ENCODE data around the gene HDAC7.

Gene HDAC7

GRCh38 chr12:47742253-47742825, 77.4 kb downstream of the HDAC7 start:
- TF ChIP-seq REST (IDR thresholded peaks at IDR 0.05; ENCODE audit: low read depth), result no peak
- TF ChIP-seq TEAD4 (IDR thresholded peaks at IDR 0.05), result no peak
- no peak for TF ChIP-seq FOXM1 (IDR thresholded peaks at IDR 0.05; ENCODE audit: borderline replicate concordance, low read depth)
- peak; percentile 96 for TF ChIP-seq RAD21 (IDR thresholded peaks at IDR 0.05; ENCODE audit: low read depth)
- no peak for TF ChIP-seq TCF12 (IDR thresholded peaks at IDR 0.05; ENCODE audit: low read depth)
- TF ChIP-seq EP300 (IDR thresholded peaks at IDR 0.05; ENCODE audit: borderline replicate concordance), result no peak
- TF ChIP-seq CREB1 (IDR thresholded peaks at IDR 0.05; ENCODE audit: low read depth), result no peak
- TF ChIP-seq EGR1 (IDR thresholded peaks at IDR 0.05), result no peak
- TF ChIP-seq CEBPB (IDR thresholded peaks at IDR 0.05), result no peak
- no peak for TF ChIP-seq USF1 (IDR thresholded peaks at IDR 0.05)
- no peak for TF ChIP-seq ZBTB7A (IDR thresholded peaks at IDR 0.05; ENCODE audit: low read depth)
- TF ChIP-seq YY1 (IDR thresholded peaks at IDR 0.05; ENCODE audit: low read depth), result peak; percentile 44; the same call in 1 of the 2 replicates
- TF ChIP-seq TAF1 (IDR thresholded peaks at IDR 0.05; ENCODE audit: low read depth), result no peak
- TF ChIP-seq MAX (IDR thresholded peaks at IDR 0.05), result 0 out of 2 replicates have a peak, but pooled peaks have one; percentile 31
- TF ChIP-seq NFIC (IDR thresholded peaks at IDR 0.05), result no peak

GRCh38 chr12:47741340-47741703, 78.4 kb downstream of the HDAC7 start:
- TF ChIP-seq FOXM1 (IDR thresholded peaks at IDR 0.05; ENCODE audit: borderline replicate concordance, low read depth) (peak; percentile 50; the same call in 1 of the 2 replicates), ZBTB7A (IDR thresholded peaks at IDR 0.05; ENCODE audit: low read depth) (peak; percentile 91), EP300 (IDR thresholded peaks at IDR 0.05; ENCODE audit: borderline replicate concordance) (peak; percentile 76; the same call in 1 of the 2 replicates), RAD21 (IDR thresholded peaks at IDR 0.05; ENCODE audit: low read depth) (no peak), CEBPB (IDR thresholded peaks at IDR 0.05) (no peak), NFIC (IDR thresholded peaks at IDR 0.05) (peak; percentile 97), USF1 (IDR thresholded peaks at IDR 0.05) (no peak), EGR1 (IDR thresholded peaks at IDR 0.05) (no peak), TCF12 (IDR thresholded peaks at IDR 0.05; ENCODE audit: low read depth) (peak; percentile 70), REST (IDR thresholded peaks at IDR 0.05; ENCODE audit: low read depth) (no peak), TEAD4 (IDR thresholded peaks at IDR 0.05) (peak; percentile 70), YY1 (IDR thresholded peaks at IDR 0.05; ENCODE audit: low read depth) (0 out of 2 replicates have a peak, but pooled peaks have one; percentile 53), TAF1 (IDR thresholded peaks at IDR 0.05; ENCODE audit: low read depth) (no peak), CREB1 (IDR thresholded peaks at IDR 0.05; ENCODE audit: low read depth) (no peak), MAX (IDR thresholded peaks at IDR 0.05) (0 out of 2 replicates have a peak, but pooled peaks have one; percentile 32)

- TF ChIP-seq EGR1 (IDR thresholded peaks at IDR 0.05), result no peak
Measured at GRCh38 chr12:47740606-47741339, 78.9 kb downstream of the HDAC7 start.

GRCh38 chr12:47739979-47740378, 79.7 kb downstream of the HDAC7 start:
- TF ChIP-seq ZBTB7A (IDR thresholded peaks at IDR 0.05; ENCODE audit: low read depth), result no peak
- no peak for TF ChIP-seq EP300 (IDR thresholded peaks at IDR 0.05; ENCODE audit: borderline replicate concordance)
- TF ChIP-seq USF1 (IDR thresholded peaks at IDR 0.05), result no peak
- no peak for TF ChIP-seq FOXM1 (IDR thresholded peaks at IDR 0.05; ENCODE audit: borderline replicate concordance, low read depth)
- no peak for TF ChIP-seq TEAD4 (IDR thresholded peaks at IDR 0.05)
- TF ChIP-seq CEBPB (IDR thresholded peaks at IDR 0.05), result no peak
- TF ChIP-seq TAF1 (IDR thresholded peaks at IDR 0.05; ENCODE audit: low read depth), result no peak
- no peak for TF ChIP-seq YY1 (IDR thresholded peaks at IDR 0.05; ENCODE audit: low read depth)
- no peak for TF ChIP-seq EGR1 (IDR thresholded peaks at IDR 0.05)
- no peak for TF ChIP-seq CREB1 (IDR thresholded peaks at IDR 0.05; ENCODE audit: low read depth)
- no peak for TF ChIP-seq NFIC (IDR thresholded peaks at IDR 0.05)
- no peak for TF ChIP-seq REST (IDR thresholded peaks at IDR 0.05; ENCODE audit: low read depth)
- TF ChIP-seq RAD21 (IDR thresholded peaks at IDR 0.05; ENCODE audit: low read depth), result no peak
- no peak for TF ChIP-seq TCF12 (IDR thresholded peaks at IDR 0.05; ENCODE audit: low read depth)
- TF ChIP-seq MAX (IDR thresholded peaks at IDR 0.05), result no peak
